ENCODE data around the gene DGKA.

Gene DGKA

DNA sequence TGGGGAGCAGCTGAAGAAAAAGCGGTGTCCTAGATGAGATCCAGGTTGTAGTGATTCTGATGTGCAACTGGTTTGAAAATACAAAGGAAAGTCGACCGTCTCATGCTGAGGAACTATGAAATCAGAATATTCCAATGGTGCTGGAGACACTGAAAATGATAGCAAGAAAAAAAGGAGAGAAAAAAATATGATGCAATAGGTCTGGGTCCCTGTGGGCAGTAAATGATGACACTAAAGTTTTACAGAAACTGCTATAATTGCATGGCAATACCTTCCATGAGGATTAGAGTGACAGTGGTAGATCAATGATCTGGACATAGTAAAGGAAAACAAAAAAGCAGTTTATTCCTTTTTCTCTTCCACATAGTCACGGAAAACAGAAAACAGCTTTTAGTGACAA, 5.6 kb upstream of the DGKA start:
- TF ChIP-seq, protein P1, sequence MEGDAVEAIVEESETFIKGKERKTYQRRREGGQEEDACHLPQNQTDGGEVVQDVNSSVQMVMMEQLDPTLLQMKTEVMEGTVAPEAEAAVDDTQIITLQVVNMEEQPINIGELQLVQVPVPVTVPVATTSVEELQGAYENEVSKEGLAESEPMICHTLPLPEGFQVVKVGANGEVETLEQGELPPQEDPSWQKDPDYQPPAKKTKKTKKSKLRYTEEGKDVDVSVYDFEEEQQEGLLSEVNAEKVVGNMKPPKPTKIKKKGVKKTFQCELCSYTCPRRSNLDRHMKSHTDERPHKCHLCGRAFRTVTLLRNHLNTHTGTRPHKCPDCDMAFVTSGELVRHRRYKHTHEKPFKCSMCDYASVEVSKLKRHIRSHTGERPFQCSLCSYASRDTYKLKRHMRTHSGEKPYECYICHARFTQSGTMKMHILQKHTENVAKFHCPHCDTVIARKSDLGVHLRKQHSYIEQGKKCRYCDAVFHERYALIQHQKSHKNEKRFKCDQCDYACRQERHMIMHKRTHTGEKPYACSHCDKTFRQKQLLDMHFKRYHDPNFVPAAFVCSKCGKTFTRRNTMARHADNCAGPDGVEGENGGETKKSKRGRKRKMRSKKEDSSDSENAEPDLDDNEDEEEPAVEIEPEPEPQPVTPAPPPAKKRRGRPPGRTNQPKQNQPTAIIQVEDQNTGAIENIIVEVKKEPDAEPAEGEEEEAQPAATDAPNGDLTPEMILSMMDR (IDR thresholded peaks at IDR 0.05; ENCODE audit: extremely low read depth, insufficient read depth, missing control alignments): no peak
- DNase-seq (ENCODE audit: low spot score): no peak
- in situ Hi-C loops (cut with MboI; ENCODE audit: low pct_unique_long_range_greater_than_20kb, low sequenced_read_pairs, unreplicated experiment): no loop called here

- TF ChIP-seq, protein P1 (IDR thresholded peaks at IDR 0.05; ENCODE audit: extremely low read depth, insufficient read depth, missing control alignments): no peak
- no peak for DNase-seq (ENCODE audit: low spot score)
Observed at GRCh38 chr12:55925870-55926737, 4.9 kb upstream of the DGKA start.

DNA sequence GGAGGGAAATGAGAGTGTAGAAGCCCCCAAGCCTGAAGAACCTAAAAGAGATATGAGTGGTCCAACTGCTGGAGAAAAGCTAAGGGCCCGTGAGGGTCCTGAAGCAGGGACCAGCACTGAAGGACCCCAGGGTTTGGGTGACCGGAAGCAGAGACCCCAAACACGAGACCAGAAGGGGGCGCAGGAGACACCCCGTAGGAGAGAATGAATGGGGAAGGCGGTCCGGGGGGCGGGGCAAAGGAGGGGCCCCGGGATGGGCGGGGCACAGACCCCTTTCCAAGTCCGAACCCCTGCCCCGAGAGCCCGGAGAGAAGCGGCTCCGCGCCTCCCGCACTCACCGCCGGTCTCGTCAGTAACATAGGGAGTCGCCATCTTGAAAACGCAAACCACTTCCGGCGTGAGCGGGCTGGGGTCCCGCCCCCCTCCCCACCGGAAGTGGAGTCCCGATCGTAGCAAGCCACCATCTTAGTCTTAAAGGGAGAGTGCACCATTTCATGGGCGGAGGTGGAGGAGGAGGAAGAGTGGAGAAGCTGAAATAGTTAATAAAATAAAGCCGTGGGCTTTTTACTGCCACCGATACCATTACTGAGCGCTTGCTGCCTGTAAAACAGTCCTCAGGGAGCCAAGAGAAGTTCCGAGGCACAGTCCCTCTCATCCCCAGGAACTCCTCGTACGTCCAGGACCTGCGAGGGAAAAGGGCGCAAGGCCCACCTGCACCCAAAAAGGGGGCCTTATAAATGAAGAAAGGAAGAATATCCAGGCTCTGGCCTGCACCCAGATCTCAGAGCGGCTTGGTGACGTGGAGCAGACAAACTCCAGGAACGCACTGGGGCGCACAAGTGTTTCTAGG, 4.0 kb upstream of the DGKA start:
- DNase-seq (ENCODE audit: low spot score): peak; percentile 91
- TF ChIP-seq, protein P1 (IDR thresholded peaks at IDR 0.05; ENCODE audit: extremely low read depth, insufficient read depth, missing control alignments): peak; percentile 63
- in situ Hi-C loops (cut with MboI; ENCODE audit: low pct_unique_long_range_greater_than_20kb, low sequenced_read_pairs, unreplicated experiment): no loop called here

More at GRCh38 chr12:55925870-55926737, 4.9 kb upstream of the DGKA start:
- in situ Hi-C loops (cut with MboI; ENCODE audit: low pct_unique_long_range_greater_than_20kb, low sequenced_read_pairs, unreplicated experiment): no loop called here

DNA sequence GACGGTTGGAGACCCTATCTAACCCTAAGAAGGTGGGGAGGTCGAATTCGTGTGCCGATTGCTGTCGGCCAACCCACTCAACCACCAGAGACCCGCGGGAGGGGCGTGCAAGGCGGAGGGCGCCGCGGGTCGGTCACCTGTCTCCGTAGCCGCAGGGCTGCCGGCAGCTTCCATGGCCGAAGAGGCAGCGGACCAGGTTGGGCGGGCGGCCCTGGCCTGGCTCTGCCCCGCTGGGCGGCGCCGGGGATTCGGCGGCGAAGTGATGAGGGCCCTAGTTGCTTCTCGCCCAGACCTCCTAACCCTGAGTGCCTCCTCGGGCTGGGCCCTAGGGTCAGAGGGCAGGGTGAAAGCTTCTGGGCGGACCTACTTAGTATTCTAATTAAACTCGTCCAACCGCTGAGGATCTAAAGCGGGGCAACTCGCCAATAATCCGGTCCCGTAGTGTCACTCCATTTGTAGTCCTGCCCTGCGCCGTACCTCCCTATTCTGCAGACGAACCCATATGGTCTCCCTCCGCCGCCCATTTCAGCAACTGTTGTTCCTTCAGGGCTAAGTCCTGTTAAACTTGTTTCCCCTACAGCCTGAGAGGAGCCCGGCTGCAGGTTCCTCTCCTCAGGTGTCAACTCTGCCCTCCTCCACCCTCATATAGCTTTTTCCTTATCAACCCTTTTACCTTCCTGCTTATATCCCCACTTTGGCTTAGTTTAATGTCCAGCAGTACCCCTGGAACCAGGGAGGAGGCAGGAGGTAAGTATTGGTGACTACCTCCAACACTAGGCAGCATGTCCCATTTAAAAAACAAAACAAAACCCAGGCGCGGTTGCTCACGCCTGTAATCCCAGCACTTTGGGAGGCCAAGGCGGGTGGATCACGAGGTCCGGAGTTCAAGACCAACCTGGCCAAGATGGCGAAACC, 3.1 kb upstream of the DGKA start, which contains the start of gene PYM1:
Gene PYM1 (minus strand): TSS at position 307 of the 915 bp plus-strand sequence. CDS start 133 bp downstream, at position 174.
- DNase-seq (ENCODE audit: low spot score): peak; percentile 84
- in situ Hi-C loops (cut with MboI; ENCODE audit: low pct_unique_long_range_greater_than_20kb, low sequenced_read_pairs, unreplicated experiment): no loop called here
- TF ChIP-seq, protein P1 (IDR thresholded peaks at IDR 0.05; ENCODE audit: extremely low read depth, insufficient read depth, missing control alignments): peak; percentile 14

DNA sequence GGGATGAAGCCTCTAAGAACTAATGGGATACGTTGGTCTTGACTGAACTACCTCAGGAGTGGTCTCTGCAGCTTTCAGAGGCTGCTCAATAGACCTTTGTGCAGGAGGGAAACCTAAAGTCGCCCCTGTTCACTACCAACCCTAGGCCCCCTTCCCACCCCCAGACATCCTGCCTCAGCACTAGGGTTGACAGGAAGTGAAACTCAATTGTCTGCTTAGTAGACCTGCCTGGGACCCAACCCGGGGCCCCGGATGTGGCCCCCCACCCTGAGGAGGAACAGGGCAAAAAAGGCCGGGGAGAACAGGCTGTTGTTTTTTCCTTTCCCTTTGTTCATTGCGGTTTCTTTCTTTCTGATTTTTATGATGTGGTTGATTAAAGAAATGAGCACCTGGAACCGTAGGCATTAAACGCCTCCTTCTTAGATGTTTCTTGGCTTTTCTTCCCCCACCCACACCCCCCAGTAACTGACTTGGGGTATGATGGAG, 1.6 kb upstream of the DGKA start:
- in situ Hi-C loops (cut with MboI; ENCODE audit: low pct_unique_long_range_greater_than_20kb, low sequenced_read_pairs, unreplicated experiment): no loop called here
- TF ChIP-seq, protein P1 (IDR thresholded peaks at IDR 0.05; ENCODE audit: extremely low read depth, insufficient read depth, missing control alignments): no peak

More for the DNA sequence above, 1.6 kb upstream of the DGKA start:
- peak; percentile 87 for DNase-seq (ENCODE audit: low spot score)

All from GM13977 (cell line).